Mammary epithelial cell (primary cell): ENCODE measurements around the gene TAPT1.

Source experiments
- CTCF ChIP-seq, 2 donors: IDR thresholded peaks in 1 of 2; conservative IDR thresholded peaks in 1 of 2; 2 replicates each; pipeline ENCODE4 v1.5.1; 2011 to 2012; ENCODE audit warnings: inconsistent platforms in 2 of 2, low read length in 2 of 2, mild to moderate bottlenecking in 2 of 2, control low read depth in 1 of 2, low read depth in 1 of 2; ENCODE audit not compliant: insufficient read depth in 1 of 2; ENCODE audit errors: extremely low read depth in 1 of 2
- EZH2 ChIP-seq: IDR thresholded peaks from 2 replicates; pipeline ENCODE4 v1.6.1; 2012; ENCODE audit warnings: low read length, inconsistent platforms, borderline replicate concordance

GRCh38 chr4:16192631-16193518, 33.4 kb downstream of the TAPT1 start:
- no peak for TF ChIP-seq CTCF (conservative IDR thresholded peaks at IDR 0.05 in 1 of 2, IDR thresholded peaks at IDR 0.05 in 1 of 2; ENCODE audit: extremely low read depth in 1 of 2, insufficient read depth in 1 of 2, low read depth in 1 of 2, low read length in 2 of 2)
- no peak for TF ChIP-seq EZH2
